ENCODE data around the gene KIF20B. TPM values are rescaled to one million over a fixed set of nuclear protein-coding genes. Genes with fewer than 3 reads are reported as not detected.

The KIF20B gene
- total RNA-seq, 3 donors from 2014 or later, result 3.3 to 5.6 (median 3.7) TPM

GRCh38 chr10:89664203-89664602 lies 37.2 kb upstream of the KIF20B start:
- Histone ChIP-seq H3K4me1 (no peaks in the 10 kb centered on the region), H3K9me3 (no peaks in the 10 kb centered on the region), H3K4me3 (no peak overlapping the region), H3K36me3 (no peaks in the 10 kb centered on the region), H3K27me3 (no peaks in the 10 kb centered on the region), H3K27ac (no peak overlapping the region)
- no peak for DNase-seq (ENCODE audit: low spot score in 2 of 2)
- no peak for TF ChIP-seq CTCF (IDR thresholded peaks at IDR 0.05)
- no peak for TF ChIP-seq POLR2A (IDR thresholded peaks at IDR 0.05)
- TF ChIP-seq POLR2AphosphoS5 (IDR thresholded peaks at IDR 0.05), result no peak
- intact Hi-C loops (cut with DNase I; ENCODE audit: low total_unique reads), result no loop called here

GRCh38 chr10:89665302-89665701 lies 36.1 kb upstream of the KIF20B start:
- H3K9me3 ChIP-seq, result no peaks in the 10 kb centered on the region
- intact Hi-C loops (cut with DNase I; ENCODE audit: low total_unique reads), result no loop called here
- TF ChIP-seq CTCF (IDR thresholded peaks at IDR 0.05) (no peak), POLR2AphosphoS5 (IDR thresholded peaks at IDR 0.05) (no peak), POLR2A (IDR thresholded peaks at IDR 0.05) (no peak)
- H3K4me3 ChIP-seq, result no peak overlapping the region
- H3K36me3 ChIP-seq, result no peaks in the 10 kb centered on the region
- no peaks in the 10 kb centered on the region for H3K27me3 ChIP-seq
- H3K4me1 ChIP-seq, result no peaks in the 10 kb centered on the region
- no peak for DNase-seq (ENCODE audit: low spot score in 2 of 2)
- no peak overlapping the region for H3K27ac ChIP-seq

GRCh38 chr10:89666138-89666537 lies 35.3 kb upstream of the KIF20B start:
- H3K9me3 ChIP-seq, result no peaks in the 10 kb centered on the region
- H3K4me3 ChIP-seq, result no peak overlapping the region
- no peaks in the 10 kb centered on the region for H3K4me1 ChIP-seq
- no peaks in the 10 kb centered on the region for H3K27me3 ChIP-seq
- H3K27ac ChIP-seq, result no peak overlapping the region
- TF ChIP-seq POLR2AphosphoS5 (IDR thresholded peaks at IDR 0.05), result no peak
- TF ChIP-seq CTCF (IDR thresholded peaks at IDR 0.05), result no peak
- TF ChIP-seq POLR2A (IDR thresholded peaks at IDR 0.05), result no peak
- intact Hi-C loops (cut with DNase I; ENCODE audit: low total_unique reads), result no loop called here
- no peaks in the 10 kb centered on the region for H3K36me3 ChIP-seq
- no peak for DNase-seq (ENCODE audit: low spot score in 2 of 2)

GRCh38 chr10:89668386-89669071 lies 32.9 kb upstream of the KIF20B start:
- no peaks in the 10 kb centered on the region for H3K27me3 ChIP-seq
- H3K36me3 ChIP-seq, result no peaks in the 10 kb centered on the region
- H3K4me3 ChIP-seq, result no peak overlapping the region
- intact Hi-C loops (cut with DNase I; ENCODE audit: low total_unique reads), result no loop called here
- no peak overlapping the region for H3K27ac ChIP-seq
- DNase-seq (ENCODE audit: low spot score in 2 of 2), result no peak
- no peaks in the 10 kb centered on the region for H3K4me1 ChIP-seq
- no peaks in the 10 kb centered on the region for H3K9me3 ChIP-seq
- TF ChIP-seq POLR2AphosphoS5 (IDR thresholded peaks at IDR 0.05) (no peak), POLR2A (IDR thresholded peaks at IDR 0.05) (no peak), CTCF (IDR thresholded peaks at IDR 0.05) (no peak)

GRCh38 chr10:89669985-89670384 lies 31.4 kb upstream of the KIF20B start:
- TF ChIP-seq CTCF (IDR thresholded peaks at IDR 0.05) (no peak), POLR2A (IDR thresholded peaks at IDR 0.05) (no peak), POLR2AphosphoS5 (IDR thresholded peaks at IDR 0.05) (no peak)
- intact Hi-C loops (cut with DNase I; ENCODE audit: low total_unique reads), result no loop called here
- Histone ChIP-seq H3K36me3 (no peaks in the 10 kb centered on the region), H3K4me1 (no peaks in the 10 kb centered on the region), H3K9me3 (no peaks in the 10 kb centered on the region), H3K27me3 (no peaks in the 10 kb centered on the region), H3K4me3 (no peak overlapping the region), H3K27ac (no peak overlapping the region)
- DNase-seq (ENCODE audit: low spot score in 2 of 2), result no peak
